Eye (tissue), 1 donor: ENCODE data around the gene PRODH2.
"Not testable (repeated sequence)": the region's sequence is repeated elsewhere in the genome, so short reads cannot be mapped to it uniquely, and the experiment has no call there.

ENCODE experiments used
- DNase-seq: peaks from one replicate; pipeline ENCODE4 v3.0.0-alpha.2; 2015

The PRODH2 gene

GRCh38 chr19:35842666-35843272 is 30.1 kb upstream of the PRODH2 start:
- DNase-seq: no peak

DNA sequence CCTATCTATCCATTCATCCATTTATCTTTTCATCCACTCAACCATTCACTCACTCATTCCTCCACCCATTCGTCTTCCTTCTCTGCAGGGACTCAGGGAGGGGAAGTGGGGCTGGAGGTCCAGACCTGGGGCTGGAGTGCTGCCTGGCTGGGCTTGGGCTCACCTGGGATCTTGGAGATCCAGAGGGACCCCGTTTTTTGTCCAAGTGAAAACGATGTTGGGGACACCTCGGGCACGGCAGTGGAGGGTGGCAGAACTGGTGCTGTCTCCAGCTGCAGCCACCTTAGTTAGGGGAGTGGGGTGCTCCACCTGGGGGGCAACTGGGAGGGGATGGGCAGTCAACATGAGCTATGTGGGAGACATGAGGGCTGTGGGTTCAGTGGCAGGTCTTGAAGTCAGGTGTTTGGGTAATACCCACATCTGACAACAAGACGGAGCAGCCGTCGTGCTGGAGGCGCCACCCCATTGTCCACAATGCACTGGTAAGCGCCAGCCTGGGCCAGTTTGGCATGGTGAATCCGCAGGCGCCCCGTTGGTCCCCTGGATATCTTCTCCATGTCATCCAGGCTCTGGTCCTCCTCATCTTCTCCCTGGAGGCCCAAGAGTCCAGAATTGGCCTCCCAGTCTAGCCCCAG is 29.4 kb upstream of the PRODH2 start:
- no peak for DNase-seq

- not testable (repeated sequence) for DNase-seq
Observed at GRCh38 chr19:35836096-35836495, 23.5 kb upstream of the PRODH2 start.

- DNase-seq: no peak
Observed at GRCh38 chr19:35833972-35834371, 21.3 kb upstream of the PRODH2 start.

- DNase-seq: no peak
Observed at GRCh38 chr19:35832054-35832453, 19.4 kb upstream of the PRODH2 start.

DNA sequence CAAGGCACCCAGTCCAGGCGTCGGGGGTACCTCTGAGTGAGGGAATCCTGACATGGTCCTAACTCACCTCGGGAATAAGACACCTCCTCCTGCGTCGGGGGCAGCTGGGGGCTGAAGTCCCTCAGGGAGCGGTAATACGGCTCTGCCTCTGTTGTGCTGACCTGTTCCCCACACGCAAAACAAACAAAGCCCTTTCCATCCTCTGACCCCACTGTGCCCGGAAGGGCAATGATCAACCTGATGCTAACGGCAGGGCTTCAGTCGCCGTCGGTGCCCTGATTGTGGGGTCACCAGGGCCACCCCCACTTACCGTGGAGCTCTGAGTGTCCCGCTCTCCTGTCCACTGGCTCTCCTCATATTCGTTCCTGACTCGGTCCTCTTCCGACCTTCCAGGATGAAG is 18.3 kb upstream of the PRODH2 start:
- no peak for DNase-seq

GRCh38 chr19:35828692-35829301 is 16.2 kb upstream of the PRODH2 start:
- peak; percentile 90 for DNase-seq

GRCh38 chr19:35824150-35824549 is 11.5 kb upstream of the PRODH2 start:
- no peak for DNase-seq

- DNase-seq: no peak
Observed at GRCh38 chr19:35822579-35822978, 9.9 kb upstream of the PRODH2 start.

DNA sequence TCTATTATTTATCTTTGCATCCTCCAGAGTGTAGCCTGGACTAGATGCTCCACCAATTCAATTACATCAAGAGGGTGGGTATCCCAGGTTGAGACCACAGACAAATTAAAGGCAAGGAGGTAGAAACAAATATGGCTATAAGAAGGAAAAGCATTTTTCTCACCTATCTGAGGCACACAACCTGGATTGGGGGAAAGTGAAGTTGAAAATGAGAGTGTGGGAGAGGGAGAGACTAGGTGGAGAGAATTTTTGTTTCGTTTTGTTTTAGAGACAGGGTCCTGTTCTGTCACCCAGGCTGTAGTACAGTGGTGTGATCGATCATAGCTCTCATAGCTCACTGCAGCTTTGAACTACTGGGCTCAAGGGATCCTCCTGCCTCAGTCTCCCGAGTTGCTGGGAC is 5.8 kb upstream of the PRODH2 start:
- no peak for DNase-seq

DNA sequence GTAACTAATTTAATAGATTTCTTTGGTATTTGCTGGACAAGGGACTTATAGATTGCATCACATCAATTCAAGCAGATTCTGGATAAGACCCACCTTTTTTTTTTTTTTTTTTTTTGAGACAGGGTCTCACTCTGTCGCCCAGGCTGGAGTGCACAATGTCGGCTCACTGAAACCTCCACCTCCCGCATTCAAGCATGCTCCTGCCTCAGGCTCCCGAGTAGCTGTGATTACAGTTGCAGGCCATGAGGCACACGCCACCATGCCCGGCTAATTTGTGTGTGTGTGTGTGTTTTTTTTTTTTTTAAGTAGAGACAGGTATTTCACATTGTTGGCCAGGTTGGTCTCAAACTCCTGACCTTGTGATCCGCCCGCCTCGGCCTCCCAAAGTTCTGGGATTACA is 4.2 kb upstream of the PRODH2 start:
- DNase-seq: no peak

- DNase-seq: no peak
Observed at GRCh38 chr19:35816262-35816661, 3.6 kb upstream of the PRODH2 start.

DNA sequence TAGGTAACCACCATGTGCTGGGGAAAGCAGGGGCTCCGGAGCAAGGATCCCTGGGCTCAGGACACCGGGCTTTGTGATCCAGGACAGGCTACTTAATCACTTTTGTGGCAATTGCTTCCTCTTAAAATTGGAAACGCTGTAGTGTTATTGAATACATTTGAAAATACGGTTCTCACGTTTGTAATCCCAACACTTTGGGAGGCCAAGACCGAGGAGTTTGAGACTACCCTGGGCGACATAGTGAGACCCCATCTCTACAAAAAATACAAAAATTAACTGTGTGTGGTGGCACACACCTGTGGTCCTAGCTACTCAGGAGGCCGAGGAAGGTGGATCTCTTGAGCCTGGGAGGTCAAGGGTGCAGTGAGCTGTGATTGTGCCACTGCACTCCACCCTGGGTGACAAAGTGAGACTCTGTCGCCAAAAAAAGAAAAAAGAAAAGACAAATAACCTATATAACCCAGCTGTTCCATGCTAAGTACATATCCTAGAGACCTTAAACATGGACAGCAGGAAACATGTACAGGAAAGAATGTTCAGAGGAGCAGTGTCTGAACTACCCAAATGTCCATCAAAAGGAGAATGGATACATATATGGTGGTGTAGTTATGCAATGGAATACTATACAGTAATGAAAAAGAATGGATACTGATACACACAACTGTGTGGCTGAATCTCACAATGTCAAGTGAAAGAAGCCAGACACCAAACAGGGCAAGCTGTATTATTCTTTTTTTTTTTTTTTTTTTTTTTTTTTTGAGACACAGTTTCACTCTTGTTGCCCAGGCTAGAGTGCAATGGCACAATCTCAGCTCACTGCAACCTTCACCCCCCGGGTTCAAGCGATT is 622 bp upstream of the PRODH2 start:
- DNase-seq: no peak

DNA sequence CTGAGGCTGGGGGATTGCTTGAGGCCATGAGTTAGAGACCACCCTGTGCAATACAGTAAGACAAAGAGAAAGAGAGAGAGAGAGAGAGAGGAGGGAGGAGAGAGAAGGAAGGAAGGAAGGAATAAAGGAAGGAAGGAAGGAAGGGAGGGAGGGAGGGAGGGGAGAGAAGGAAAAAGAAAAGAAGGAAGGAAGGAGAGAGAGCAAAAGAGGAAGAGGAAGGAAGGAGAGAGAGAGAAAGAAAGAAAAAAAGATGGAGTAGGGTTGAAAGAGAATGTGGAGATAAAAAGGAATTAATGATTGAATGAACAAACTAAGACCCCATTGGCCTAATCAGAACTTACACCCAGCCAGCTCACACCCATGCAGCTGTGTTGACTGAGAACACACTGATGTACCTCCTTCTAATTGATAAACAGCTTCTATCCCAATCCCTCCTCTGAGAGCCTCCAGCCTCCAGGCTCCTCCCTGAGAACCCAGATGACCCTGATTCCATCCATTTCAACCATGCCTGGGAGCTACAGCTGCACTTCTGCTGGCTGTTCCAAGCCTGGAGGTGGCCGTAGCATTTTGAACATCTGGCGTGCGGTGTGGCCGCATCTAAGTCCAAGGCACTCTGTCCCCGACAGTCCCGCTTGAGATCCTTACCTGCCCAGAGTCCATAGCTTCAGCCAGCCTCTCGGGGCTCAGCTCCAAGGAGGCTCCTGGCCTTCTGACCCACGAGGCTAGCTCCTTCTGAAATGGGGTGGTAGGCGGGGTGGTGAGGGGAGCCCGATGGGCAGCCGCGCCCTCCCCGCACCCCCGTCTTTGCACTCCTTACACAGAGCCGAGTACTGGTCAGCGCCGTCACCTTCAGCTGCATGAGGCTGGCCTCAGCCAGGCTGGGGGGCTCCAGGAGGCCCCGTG is 1.1 kb downstream of the PRODH2 start:
- no peak for DNase-seq

- no peak for DNase-seq
Observed at GRCh38 chr19:35807633-35808032, 5.0 kb downstream of the PRODH2 start.

DNA sequence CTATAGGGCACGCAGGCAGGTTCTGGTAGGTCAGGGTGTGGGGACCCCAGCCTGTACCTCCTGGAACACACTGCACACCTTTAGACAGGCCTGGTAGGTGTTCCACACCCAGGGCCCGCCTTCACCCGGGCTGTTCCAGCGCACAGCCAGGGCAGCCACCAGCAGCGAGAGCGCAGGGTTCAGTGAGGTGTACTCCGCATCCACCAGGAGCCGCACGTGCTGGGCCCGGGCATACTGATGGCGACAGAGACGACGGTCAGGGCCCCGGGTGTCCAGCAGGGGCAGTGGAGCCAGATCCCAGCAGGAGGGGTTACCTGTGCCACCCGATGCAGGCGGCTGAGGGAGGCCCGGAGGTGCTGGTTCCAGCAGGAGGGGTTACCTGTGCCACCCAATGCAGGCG is 6.0 kb downstream of the PRODH2 start:
- DNase-seq: no peak

DNA sequence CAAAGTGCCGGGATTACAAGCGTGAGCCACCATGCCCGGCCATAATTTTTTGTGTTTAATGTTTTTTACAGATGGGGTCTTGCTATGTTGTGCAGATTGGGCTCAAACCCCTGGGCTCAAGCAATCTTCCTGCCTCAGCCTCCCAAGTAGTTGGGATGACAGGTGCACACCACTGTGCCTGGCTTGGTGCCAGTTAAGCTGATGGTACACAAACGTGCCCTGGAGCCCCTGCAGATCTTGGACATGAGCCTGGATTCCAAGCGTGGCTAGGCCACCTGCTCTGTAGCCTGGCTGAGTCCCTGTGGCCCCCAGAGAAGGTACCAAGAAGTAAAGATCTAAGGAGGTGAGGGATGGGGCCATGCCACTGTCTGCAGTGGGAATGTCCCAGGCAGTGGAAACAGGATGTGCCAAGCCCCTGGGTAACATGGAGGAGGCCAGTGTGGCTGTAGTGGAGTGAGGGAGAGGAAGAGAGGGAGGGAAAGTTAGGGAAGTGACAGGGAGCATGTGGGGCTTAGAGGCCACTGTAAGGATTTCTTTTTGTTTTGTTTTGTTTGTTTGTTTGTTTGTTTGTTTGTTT is 7.0 kb downstream of the PRODH2 start:
- DNase-seq: no peak

DNA sequence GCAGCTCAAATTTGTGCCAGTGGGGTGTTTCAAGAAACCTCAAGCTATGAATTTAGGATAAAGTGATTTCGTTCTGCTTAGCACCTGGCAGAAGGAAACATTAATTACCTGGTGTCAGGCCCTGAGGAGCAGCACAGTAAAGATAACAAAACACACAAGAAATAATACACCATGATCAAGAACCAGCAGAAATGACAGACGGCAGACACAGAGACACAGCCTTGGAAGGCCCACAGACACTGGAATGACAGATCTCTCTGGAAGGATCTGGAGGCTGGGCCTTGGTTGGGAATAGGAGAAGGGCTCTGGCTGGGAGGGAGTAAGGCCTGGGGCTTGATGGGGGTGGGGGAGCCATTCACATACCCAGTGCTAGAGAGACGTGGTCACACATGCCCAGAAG is 10.8 kb downstream of the PRODH2 start:
- DNase-seq: no peak

- DNase-seq: peak; percentile 67
Observed at GRCh38 chr19:35797663-35798062, 15.0 kb downstream of the PRODH2 start.

DNA sequence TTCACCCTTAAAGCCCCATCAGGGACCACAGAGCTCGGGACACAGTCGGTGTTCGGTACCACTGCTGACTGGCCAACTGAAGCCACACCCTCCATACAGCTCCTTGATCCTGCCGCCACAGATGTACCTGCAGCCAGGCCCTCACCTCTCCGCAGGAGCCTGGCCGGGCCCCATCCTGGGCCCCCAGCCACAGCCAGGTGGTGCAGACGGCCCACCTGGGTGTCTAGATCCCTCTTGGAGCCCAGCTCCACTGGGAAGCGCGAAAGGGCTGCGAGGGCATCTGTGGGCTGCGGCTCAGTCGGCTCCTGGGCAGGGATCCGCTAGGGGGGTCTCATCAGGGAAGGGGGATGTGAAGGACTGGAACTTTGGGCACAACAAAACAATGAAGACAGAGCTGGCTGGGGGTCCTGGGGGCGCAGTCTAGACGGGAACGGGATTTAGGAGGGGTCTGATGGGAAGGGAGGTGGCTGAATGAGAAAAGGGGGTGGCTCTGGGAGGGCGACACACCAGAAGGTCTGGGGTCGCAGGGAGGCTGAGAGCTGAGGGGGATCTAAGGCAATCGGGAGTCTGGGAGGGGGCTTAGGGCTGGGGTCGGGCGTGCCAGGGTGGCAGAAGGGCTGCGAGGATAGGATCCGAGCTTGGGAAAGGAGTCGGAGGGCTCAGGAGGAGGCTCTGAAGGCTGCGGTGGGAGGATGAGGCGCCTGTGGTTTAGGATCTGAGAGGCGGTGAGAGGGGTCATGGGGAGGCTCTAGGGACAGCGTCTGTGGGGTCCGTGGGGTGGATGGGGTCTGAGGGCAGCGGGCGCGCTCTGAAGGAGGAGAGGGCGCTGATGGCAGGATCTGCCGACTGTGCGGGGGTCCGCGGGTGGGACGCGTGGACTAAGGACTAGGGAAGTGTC is 15.8 kb downstream of the PRODH2 start:
- DNase-seq: no peak

DNA sequence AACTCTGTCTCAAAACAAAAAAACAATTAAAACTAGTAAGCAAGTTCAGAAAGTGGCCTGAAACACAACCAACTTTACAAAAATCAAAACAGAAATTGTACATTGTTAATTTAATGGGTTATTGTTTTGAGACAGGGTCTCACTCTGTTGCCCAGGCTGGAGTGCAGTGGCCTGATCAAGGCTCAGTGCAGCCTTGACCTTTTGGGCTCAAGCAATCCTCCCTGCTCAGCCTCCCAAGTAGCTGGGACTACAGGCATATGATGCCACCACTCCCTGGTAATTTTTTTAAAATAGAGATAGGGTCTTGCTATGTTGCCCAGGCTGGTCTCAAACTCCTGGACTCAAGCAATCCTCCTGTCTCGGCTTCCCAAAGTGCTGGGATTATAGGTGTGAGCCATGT is 17.1 kb downstream of the PRODH2 start:
- not testable (repeated sequence) for DNase-seq
